Spleen (tissue), 7 donors: ENCODE measurements around the gene NANOGP8.

Experiments
- CTCF ChIP-seq, 11 experiments: fragments of 200-600 bp in 7 of 11; fragments of 450-650 bp in 4 of 11; sonication (generic) in 4 of 11; IDR thresholded peaks in 8 of 11; conservative IDR thresholded peaks in 3 of 11; 1 replicate in 7 of 11; 2 replicates in 4 of 11; pipeline versions ENCODE4 v1.4.0 to v1.8.0; 2016 to 2021; ENCODE audit warnings: antibody characterized with exemption in 11 of 11, inconsistent platforms in 4 of 11, mild to moderate bottlenecking in 1 of 11
- POLR2A ChIP-seq, 3 donors: fragments of 450-650 bp; IDR thresholded peaks; one replicate each; pipeline ENCODE4 v1.5.1; 2017; ENCODE audit warnings: antibody characterized with exemption in 3 of 3, mild to moderate bottlenecking in 1 of 3
- POLR2AphosphoS5 ChIP-seq, 3 donors: sonication (generic); formaldehyde crosslinking; IDR thresholded peaks; one replicate each; pipeline ENCODE4 v1.5.1; 2017; ENCODE audit warnings: antibody characterized with exemption in 3 of 3
- donor health status: DM: no; HTN: no; CAD: no; lungs with moderate emphysema.
- donor health status: DM: no; HTN: no; CAD: no.
- donor health status: DM: no; HTN: no; CAD: no.

- TF ChIP-seq CTCF (IDR thresholded peaks at IDR 0.05 in 8 of 11, conservative IDR thresholded peaks at IDR 0.05 in 3 of 11) (no peak), POLR2A (IDR thresholded peaks at IDR 0.05) (no peak), POLR2AphosphoS5 (IDR thresholded peaks at IDR 0.05) (no peak)
These were observed 30.7 kb downstream of the NANOGP8 start for GRCh38 chr15:35054380-35054779.
